Tibial nerve (tissue), 4 donors: ENCODE measurements around the gene BLOC1S4.

Experiments
- EP300 ChIP-seq, 2 donors: sonication (generic); formaldehyde crosslinking; IDR thresholded peaks; one replicate each; pipeline ENCODE4 v1.6.1; 2017; ENCODE audit warnings: antibody characterized with exemption in 2 of 2, mild to moderate bottlenecking in 1 of 2
- POLR2A ChIP-seq, 2 donors: fragments of 450-650 bp; IDR thresholded peaks; one replicate each; pipeline ENCODE4 v1.6.1; 2017; ENCODE audit warnings: antibody characterized with exemption in 2 of 2, mild to moderate bottlenecking in 2 of 2, moderate library complexity in 2 of 2
- TF ChIP-seq, protein P1 (sequence below), 5 experiments: fragments of 200-600 bp in 3 of 5; fragments of 450-650 bp in 2 of 5; sonication (generic) in 3 of 5; IDR thresholded peaks; one replicate each; pipeline ENCODE4 v1.5.1; 2016 to 2019; ENCODE audit warnings: antibody characterized with exemption in 5 of 5, mild to moderate bottlenecking in 3 of 5, moderate library complexity in 2 of 5

- TF ChIP-seq, protein P1, sequence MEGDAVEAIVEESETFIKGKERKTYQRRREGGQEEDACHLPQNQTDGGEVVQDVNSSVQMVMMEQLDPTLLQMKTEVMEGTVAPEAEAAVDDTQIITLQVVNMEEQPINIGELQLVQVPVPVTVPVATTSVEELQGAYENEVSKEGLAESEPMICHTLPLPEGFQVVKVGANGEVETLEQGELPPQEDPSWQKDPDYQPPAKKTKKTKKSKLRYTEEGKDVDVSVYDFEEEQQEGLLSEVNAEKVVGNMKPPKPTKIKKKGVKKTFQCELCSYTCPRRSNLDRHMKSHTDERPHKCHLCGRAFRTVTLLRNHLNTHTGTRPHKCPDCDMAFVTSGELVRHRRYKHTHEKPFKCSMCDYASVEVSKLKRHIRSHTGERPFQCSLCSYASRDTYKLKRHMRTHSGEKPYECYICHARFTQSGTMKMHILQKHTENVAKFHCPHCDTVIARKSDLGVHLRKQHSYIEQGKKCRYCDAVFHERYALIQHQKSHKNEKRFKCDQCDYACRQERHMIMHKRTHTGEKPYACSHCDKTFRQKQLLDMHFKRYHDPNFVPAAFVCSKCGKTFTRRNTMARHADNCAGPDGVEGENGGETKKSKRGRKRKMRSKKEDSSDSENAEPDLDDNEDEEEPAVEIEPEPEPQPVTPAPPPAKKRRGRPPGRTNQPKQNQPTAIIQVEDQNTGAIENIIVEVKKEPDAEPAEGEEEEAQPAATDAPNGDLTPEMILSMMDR (IDR thresholded peaks at IDR 0.05), result no peak
- TF ChIP-seq EP300 (IDR thresholded peaks at IDR 0.05) (no peak), POLR2A (IDR thresholded peaks at IDR 0.05) (no peak)
Observed at GRCh38 chr4:6694177-6694901, 21.6 kb upstream of the BLOC1S4 start.
